WTC11 (cell line): ENCODE measurements around the gene ANKS6. TPM values are rescaled to one million over a fixed set of nuclear protein-coding genes. Genes with fewer than 3 reads are reported as not detected.

ENCODE experiments used
- ATAC-seq: fragments of 200-7000 bp; cut with Tn5 transposase; 2 replicates; pipeline ENCODE4 v1.10.0; 2021; ENCODE audit warnings: mild to moderate bottlenecking, moderate library complexity
- CTCF ChIA-PET: fragments of 300-600 bp; sonication (Branson Sonifier 250); formaldehyde crosslinking; loops from one replicate; lab custom pipeline; 2021; ENCODE audit warnings: antibody characterized with exemption; lab: Charles Lee
- POLR2A ChIA-PET: fragments of 350-600 bp; sonication (Branson Sonifier 250); formaldehyde crosslinking; loops from one replicate; lab custom pipeline; 2021; ENCODE audit warnings: antibody characterized with exemption; lab: Charles Lee
- DNase-seq: peaks from one replicate; pipeline ENCODE4 v3.0.0; 2021; ENCODE audit warnings: low spot score
- H3K27ac Mint-ChIP-seq: 2 replicates; pipeline ENCODE4 v1.8.0; 2021; ENCODE audit warnings: mixed read lengths
- H3K27me3 Mint-ChIP-seq: 2 replicates; pipeline ENCODE4 v1.8.0; 2021; ENCODE audit warnings: low read depth, mild to moderate bottlenecking, moderate library complexity, mixed read lengths
- H3K36me3 Mint-ChIP-seq: 2 replicates; pipeline ENCODE4 v1.8.0; 2021; ENCODE audit warnings: mixed read lengths
- H3K4me1 Mint-ChIP-seq: 2 replicates; pipeline ENCODE4 v1.8.0; 2022; ENCODE audit warnings: mixed read lengths
- H3K4me3 Mint-ChIP-seq: 2 replicates; pipeline ENCODE4 v1.8.0; 2021; ENCODE audit warnings: mild to moderate bottlenecking, moderate library complexity, mixed read lengths
- H3K9me3 Mint-ChIP-seq: 2 replicates; pipeline ENCODE4 v1.8.0; 2021; ENCODE audit warnings: mixed read lengths
- ATF2 ChIP-seq: sonication (generic); formaldehyde crosslinking; IDR thresholded peaks from 2 replicates; pipeline ENCODE4 v1.8.1; 2022; ENCODE audit warnings: low read depth, missing genetic modification reagents, borderline replicate concordance
- CREB1 ChIP-seq: sonication (generic); formaldehyde crosslinking; IDR thresholded peaks from 2 replicates; pipeline ENCODE4 v1.8.0; 2023; ENCODE audit warnings: mild to moderate bottlenecking, missing genetic modification reagents
- E2F4 ChIP-seq: sonication (generic); formaldehyde crosslinking; IDR thresholded peaks from 2 replicates; pipeline ENCODE4 v1.8.1; 2022; ENCODE audit warnings: low read depth, mild to moderate bottlenecking, moderate library complexity, missing genetic modification reagents, borderline replicate concordance
- ETV6 ChIP-seq: sonication (generic); formaldehyde crosslinking; IDR thresholded peaks from 2 replicates; pipeline ENCODE4 v1.8.1; 2022; ENCODE audit warnings: mild to moderate bottlenecking, missing genetic modification reagents
- FOXJ3 ChIP-seq: sonication (generic); formaldehyde crosslinking; IDR thresholded peaks from 2 replicates; pipeline ENCODE4 v1.9.0; 2021; ENCODE audit warnings: missing genetic modification reagents, mild to moderate bottlenecking, borderline replicate concordance
- FOXK1 ChIP-seq: sonication (generic); formaldehyde crosslinking; IDR thresholded peaks from 2 replicates; pipeline ENCODE4 v1.8.0; 2022; ENCODE audit warnings: mild to moderate bottlenecking, moderate library complexity, missing genetic modification reagents
- NR3C1 ChIP-seq: sonication (generic); formaldehyde crosslinking; conservative IDR thresholded peaks from 2 replicates; pipeline ENCODE4 v1.8.1; 2023; ENCODE audit warnings: low read depth, mild to moderate bottlenecking, missing genetic modification reagents
- OVOL2 ChIP-seq: fragments of 250-450 bp; sonication (Bioruptor Pico); IDR thresholded peaks from 2 replicates; pipeline ENCODE4 v1.9.0; 2021; ENCODE audit warnings: mild to moderate bottlenecking, borderline replicate concordance
- SMAD4 ChIP-seq: sonication (generic); formaldehyde crosslinking; IDR thresholded peaks from 2 replicates; pipeline ENCODE4 v1.8.0; 2022; ENCODE audit warnings: mild to moderate bottlenecking, missing genetic modification reagents
- SOX15 ChIP-seq: fragments of 250-450 bp; sonication (Bioruptor Pico); IDR thresholded peaks from 2 replicates; pipeline ENCODE4 v1.9.0; 2021; ENCODE audit warnings: mild to moderate bottlenecking
- ZBTB43 ChIP-seq: sonication (generic); formaldehyde crosslinking; IDR thresholded peaks from 2 replicates; pipeline ENCODE4 v1.8.1; 2023; ENCODE audit warnings: mild to moderate bottlenecking, missing genetic modification reagents
- ZNF138 ChIP-seq: sonication (generic); formaldehyde crosslinking; conservative IDR thresholded peaks from 2 replicates; pipeline ENCODE4 v1.8.1; 2022; ENCODE audit warnings: mild to moderate bottlenecking, moderate library complexity, missing genetic modification reagents
- ZNF232 ChIP-seq: sonication (generic); formaldehyde crosslinking; IDR thresholded peaks from 2 replicates; pipeline ENCODE4 v1.8.0; 2022; ENCODE audit warnings: mild to moderate bottlenecking, missing genetic modification reagents
- ZNF416 ChIP-seq: fragments of 250-450 bp; sonication (Bioruptor Pico); IDR thresholded peaks from 2 replicates; pipeline ENCODE4 v1.9.0; 2021; ENCODE audit warnings: mild to moderate bottlenecking, inconsistent platforms
- ZNF671 ChIP-seq: fragments of 250-450 bp; sonication (Bioruptor Pico); IDR thresholded peaks from 2 replicates; pipeline ENCODE4 v1.8.0; 2021; ENCODE audit warnings: mild to moderate bottlenecking
- total RNA-seq: library from RNA; stranded (reverse); gene quantifications from 3 replicates; pipeline ENCODE4 v1.2.3, GENCODE V29; 2021
- TF ChIP-seq, protein P1 (sequence below): sonication (generic); formaldehyde crosslinking; conservative IDR thresholded peaks from 2 replicates; pipeline ENCODE4 v1.8.1; 2023; ENCODE audit warnings: mild to moderate bottlenecking, low read depth, missing genetic modification reagents, moderate library complexity
- TF ChIP-seq, protein P2 (sequence below): sonication (generic); formaldehyde crosslinking; IDR thresholded peaks from 2 replicates; pipeline ENCODE4 v1.8.0; 2022; ENCODE audit warnings: missing genetic modification reagents

The ANKS6 gene
- total RNA-seq, 1 experiment from 2014 or later: 65.1 TPM

DNA sequence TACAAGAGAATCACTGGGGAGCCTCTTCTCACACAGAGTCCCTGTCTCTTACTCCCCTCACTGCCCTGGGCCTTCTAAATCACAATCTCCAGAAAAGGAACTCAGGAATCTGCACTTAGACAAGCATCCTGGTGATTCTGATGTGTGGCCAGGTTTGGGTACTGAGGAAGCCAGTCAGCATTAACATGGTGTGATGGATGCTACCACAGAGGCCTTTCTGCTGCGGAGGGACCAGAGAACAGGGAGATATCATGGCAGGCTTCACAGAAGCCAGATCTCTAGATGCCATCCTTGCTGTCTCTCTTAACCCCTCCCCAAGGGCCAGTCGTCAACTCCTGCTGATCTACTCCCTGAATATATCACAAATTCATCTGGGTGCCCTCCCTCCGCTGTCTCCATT, 1.6 kb downstream of the ANKS6 start:
- DNase-seq (no peak), ATAC-seq (no peak)
- no peak for TF ChIP-seq SOX15
- TF ChIP-seq ZNF671: no peak
- TF ChIP-seq FOXJ3 (CRISPR knock-in tag): no peak
- no peak for TF ChIP-seq ZBTB43 (CRISPR knock-in tag)
- no peak for TF ChIP-seq OVOL2
- no peak for TF ChIP-seq FOXK1 (CRISPR knock-in tag)
- TF ChIP-seq, protein P1, sequence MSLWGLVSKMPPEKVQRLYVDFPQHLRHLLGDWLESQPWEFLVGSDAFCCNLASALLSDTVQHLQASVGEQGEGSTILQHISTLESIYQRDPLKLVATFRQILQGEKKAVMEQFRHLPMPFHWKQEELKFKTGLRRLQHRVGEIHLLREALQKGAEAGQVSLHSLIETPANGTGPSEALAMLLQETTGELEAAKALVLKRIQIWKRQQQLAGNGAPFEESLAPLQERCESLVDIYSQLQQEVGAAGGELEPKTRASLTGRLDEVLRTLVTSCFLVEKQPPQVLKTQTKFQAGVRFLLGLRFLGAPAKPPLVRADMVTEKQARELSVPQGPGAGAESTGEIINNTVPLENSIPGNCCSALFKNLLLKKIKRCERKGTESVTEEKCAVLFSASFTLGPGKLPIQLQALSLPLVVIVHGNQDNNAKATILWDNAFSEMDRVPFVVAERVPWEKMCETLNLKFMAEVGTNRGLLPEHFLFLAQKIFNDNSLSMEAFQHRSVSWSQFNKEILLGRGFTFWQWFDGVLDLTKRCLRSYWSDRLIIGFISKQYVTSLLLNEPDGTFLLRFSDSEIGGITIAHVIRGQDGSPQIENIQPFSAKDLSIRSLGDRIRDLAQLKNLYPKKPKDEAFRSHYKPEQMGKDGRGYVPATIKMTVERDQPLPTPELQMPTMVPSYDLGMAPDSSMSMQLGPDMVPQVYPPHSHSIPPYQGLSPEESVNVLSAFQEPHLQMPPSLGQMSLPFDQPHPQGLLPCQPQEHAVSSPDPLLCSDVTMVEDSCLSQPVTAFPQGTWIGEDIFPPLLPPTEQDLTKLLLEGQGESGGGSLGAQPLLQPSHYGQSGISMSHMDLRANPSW (CRISPR knock-in tag): no peak
- TF ChIP-seq ETV6 (CRISPR knock-in tag): no peak
- TF ChIP-seq NR3C1 (CRISPR knock-in tag): no peak
- TF ChIP-seq ZNF138 (CRISPR knock-in tag): no peak
- TF ChIP-seq ZNF416 (CRISPR knock-in tag): no peak
- no peak for TF ChIP-seq ZNF232 (CRISPR knock-in tag)
- TF ChIP-seq CREB1 (CRISPR knock-in tag): no peak
- no peak for TF ChIP-seq SMAD4 (CRISPR knock-in tag)
- no peak for TF ChIP-seq E2F4
- Mint-ChIP-seq H3K27me3 (peaks cover 20% of the 10 kb centered on the region), H3K4me1 (peaks cover 48% of the 10 kb centered on the region), H3K36me3 (peaks cover 16% of the 10 kb centered on the region), H3K9me3 (peaks cover 11% of the 10 kb centered on the region), H3K4me3 (peak overlapping the region; percentile 74), H3K27ac (no peak overlapping the region)
- ChIA-PET POLR2A (no interaction called here), CTCF (no interaction called here)

DNA sequence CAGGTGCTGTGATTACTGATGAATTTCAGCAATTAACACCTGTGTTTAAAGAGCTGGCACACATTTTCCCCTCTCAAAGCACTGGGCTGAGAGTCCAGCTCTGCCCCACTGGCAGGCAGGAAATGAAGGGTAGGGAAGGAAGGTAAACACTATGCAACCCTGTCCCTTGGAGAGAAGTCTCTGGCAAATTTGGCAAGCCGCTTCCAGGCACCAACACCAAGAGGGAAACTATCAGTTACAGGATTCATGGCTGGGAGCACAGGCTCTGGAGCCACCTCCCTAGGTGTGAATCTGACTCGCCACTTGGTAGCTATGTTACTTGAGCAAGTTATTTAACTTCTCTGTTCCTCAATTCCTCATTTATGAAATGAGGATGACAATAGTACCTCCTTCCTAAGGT, 3.3 kb downstream of the ANKS6 start:
- Mint-ChIP-seq H3K27me3 (peaks cover 13% of the 10 kb centered on the region), H3K36me3 (peaks cover 24% of the 10 kb centered on the region), H3K4me3 (no peak overlapping the region), H3K4me1 (peaks cover 48% of the 10 kb centered on the region), H3K27ac (no peak overlapping the region), H3K9me3 (peaks cover under 1% of the 10 kb centered on the region)
- CTCF ChIA-PET: interaction anchor here (1.0 to 1.5 kb wide), 3 partner anchors 17 to 256 kb away, joined by 3 to 7 read pairs (median 3); no protein-coding TSS in a partner anchor
- no peak for TF ChIP-seq ATF2
- TF ChIP-seq, protein P2, sequence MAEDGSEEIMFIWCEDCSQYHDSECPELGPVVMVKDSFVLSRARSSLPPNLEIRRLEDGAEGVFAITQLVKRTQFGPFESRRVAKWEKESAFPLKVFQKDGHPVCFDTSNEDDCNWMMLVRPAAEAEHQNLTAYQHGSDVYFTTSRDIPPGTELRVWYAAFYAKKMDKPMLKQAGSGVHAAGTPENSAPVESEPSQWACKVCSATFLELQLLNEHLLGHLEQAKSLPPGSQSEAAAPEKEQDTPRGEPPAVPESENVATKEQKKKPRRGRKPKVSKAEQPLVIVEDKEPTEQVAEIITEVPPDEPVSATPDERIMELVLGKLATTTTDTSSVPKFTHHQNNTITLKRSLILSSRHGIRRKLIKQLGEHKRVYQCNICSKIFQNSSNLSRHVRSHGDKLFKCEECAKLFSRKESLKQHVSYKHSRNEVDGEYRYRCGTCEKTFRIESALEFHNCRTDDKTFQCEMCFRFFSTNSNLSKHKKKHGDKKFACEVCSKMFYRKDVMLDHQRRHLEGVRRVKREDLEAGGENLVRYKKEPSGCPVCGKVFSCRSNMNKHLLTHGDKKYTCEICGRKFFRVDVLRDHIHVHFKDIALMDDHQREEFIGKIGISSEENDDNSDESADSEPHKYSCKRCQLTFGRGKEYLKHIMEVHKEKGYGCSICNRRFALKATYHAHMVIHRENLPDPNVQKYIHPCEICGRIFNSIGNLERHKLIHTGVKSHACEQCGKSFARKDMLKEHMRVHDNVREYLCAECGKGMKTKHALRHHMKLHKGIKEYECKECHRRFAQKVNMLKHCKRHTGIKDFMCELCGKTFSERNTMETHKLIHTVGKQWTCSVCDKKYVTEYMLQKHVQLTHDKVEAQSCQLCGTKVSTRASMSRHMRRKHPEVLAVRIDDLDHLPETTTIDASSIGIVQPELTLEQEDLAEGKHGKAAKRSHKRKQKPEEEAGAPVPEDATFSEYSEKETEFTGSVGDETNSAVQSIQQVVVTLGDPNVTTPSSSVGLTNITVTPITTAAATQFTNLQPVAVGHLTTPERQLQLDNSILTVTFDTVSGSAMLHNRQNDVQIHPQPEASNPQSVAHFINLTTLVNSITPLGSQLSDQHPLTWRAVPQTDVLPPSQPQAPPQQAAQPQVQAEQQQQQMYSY (CRISPR knock-in tag): no peak
- DNase-seq (no peak), ATAC-seq (no peak)
- POLR2A ChIA-PET: no interaction called here
